Endothelial cell of umbilical vein (primary cell): ENCODE results near the gene PHF2.

ENCODE experiments used
- CTCF ChIP-seq, 2 donors: IDR thresholded peaks; 1 replicate in 1 of 2; 2 replicates in 1 of 2; pipeline ENCODE4 v1.5.1; 2011; ENCODE audit warnings: low read length in 2 of 2, mild to moderate bottlenecking in 2 of 2, moderate library complexity in 2 of 2, control low read depth in 1 of 2, inconsistent platforms in 1 of 2, low read depth in 1 of 2; ENCODE audit not compliant: insufficient read depth in 1 of 2; ENCODE audit errors: extremely low read depth in 1 of 2
- FOS ChIP-seq: IDR thresholded peaks from 2 replicates; pipeline ENCODE4 v1.6.1; 2011; ENCODE audit warnings: mild to moderate bottlenecking, low read length, moderate library complexity, borderline replicate concordance; ENCODE audit not compliant: insufficient read depth
- MAX ChIP-seq: IDR thresholded peaks from 2 replicates; pipeline ENCODE4 v1.6.1; 2011; ENCODE audit not compliant: insufficient read depth, insufficient read length
- POLR2AphosphoS5 ChIP-seq: IDR thresholded peaks from 2 replicates; pipeline ENCODE4 v1.6.1; 2012; ENCODE audit warnings: low read depth, mild to moderate bottlenecking, control low read depth, low read length, moderate library complexity; ENCODE audit not compliant: insufficient read depth

- no peak for TF ChIP-seq POLR2AphosphoS5
- no peak for TF ChIP-seq CTCF (IDR thresholded peaks at IDR 0.05; ENCODE audit: extremely low read depth in 1 of 2, insufficient read depth in 1 of 2, low read depth in 1 of 2, low read length in 2 of 2)
- TF ChIP-seq FOS = no peak
- TF ChIP-seq MAX = no peak
Measured at GRCh38 chr9:93619272-93619775, 42.9 kb downstream of the PHF2 start.
